ENCODE data around the gene TIMM22. TPM values are rescaled to one million over a fixed set of nuclear protein-coding genes. Genes with fewer than 3 reads are reported as not detected.
A peak's percentile ranks its signal among the peaks of the same experiment; 100 is the strongest.

Gene TIMM22
- total and polyA plus RNA-seq, 3 donors from 2014 or later, result 18.2 to 19.1 (median 18.3) TPM

DNA sequence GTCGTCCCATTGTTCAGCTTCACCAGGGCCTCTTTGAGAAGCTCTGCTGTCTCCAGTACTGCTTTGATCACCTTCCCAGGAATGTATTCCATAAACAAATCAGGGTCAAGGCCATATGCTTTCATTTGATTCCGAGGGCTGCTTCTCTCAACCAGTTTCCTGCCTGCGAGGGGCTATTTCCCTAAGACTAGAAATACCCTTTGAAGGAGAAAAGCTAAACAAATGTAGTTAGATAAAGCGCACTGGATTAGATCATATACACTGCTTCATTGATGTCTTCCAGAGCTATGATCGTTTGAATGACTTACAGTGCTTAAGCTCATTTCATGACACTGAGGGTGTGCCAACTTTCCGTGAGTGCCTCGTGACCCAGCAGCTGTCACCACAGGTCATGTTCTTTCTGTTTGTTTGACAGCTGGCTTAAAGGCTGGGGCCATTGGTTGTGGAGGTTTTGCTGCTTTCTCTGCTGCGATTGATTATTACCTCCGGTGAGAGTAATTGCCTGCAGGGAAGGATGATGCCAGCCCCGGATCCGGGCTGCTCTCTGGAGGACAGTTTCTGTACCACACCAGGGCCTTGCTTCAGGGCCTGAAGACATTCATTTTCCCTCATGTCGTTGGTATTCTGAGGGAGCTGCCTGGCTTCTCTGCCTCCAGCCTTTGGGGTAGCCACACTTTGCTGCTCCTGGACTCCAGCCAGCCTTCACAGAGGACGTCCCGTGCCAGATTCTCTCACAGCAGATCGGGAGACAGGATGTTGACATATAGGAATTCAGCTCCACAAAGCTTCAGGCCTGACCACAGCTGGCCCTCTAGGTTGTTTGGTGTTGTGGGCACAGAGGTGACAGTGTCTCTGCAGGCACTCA lies 3.9 kb downstream of the TIMM22 start:
- intact Hi-C loops (cut with DNase I; ENCODE audit: low total_unique reads), result no loop called here
- H3K36me3 ChIP-seq (ENCODE audit: low read depth, missing control alignments), result no peaks in the 10 kb centered on the region

DNA sequence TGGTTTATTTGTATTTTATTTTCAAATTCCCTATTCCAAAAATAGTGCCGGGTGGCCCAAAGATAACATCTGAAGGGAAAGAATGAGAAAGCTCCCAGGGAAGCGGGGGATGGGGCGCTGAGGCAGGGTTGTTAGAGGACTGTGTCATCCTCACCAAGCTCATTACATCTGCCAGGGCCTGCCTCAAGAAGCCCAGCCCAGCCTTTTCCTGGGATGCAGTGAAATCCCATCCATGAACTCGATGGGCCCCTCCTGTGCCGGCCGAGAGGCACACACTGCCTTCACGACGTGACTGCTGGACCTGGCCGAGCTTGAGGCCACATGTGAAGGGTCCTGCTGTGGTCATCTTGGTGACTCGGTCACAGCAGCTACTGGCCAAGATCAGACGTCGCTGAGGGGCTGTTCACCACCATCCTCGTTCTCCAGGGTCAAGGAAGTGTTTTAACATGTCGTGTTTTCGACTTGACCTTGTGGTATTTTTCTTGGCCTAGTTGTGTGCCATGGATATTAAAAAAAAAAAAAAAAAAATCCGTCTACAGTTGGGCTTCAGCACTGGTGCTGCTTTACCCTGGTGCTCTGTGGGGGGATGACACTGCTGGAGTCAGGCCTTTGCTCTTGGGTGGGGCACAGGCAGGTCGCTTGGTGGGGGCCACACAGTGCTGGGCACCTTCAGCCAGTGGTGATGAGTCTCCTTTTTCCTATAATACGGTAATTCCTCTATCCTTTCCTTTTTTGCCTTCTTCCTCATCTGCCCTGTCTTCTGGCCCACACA lies 4.9 kb downstream of the TIMM22 start:
- no peak for DNase-seq
- H3K27me3 ChIP-seq, result no peaks in the 10 kb centered on the region
- H3K4me3 ChIP-seq, result no peak overlapping the region
- peak overlapping the region in 1 of 2 donors; percentile 77 for H3K27ac ChIP-seq
- TF ChIP-seq POLR2A (IDR thresholded peaks at IDR 0.05), result no peak
- TF ChIP-seq, protein P1, sequence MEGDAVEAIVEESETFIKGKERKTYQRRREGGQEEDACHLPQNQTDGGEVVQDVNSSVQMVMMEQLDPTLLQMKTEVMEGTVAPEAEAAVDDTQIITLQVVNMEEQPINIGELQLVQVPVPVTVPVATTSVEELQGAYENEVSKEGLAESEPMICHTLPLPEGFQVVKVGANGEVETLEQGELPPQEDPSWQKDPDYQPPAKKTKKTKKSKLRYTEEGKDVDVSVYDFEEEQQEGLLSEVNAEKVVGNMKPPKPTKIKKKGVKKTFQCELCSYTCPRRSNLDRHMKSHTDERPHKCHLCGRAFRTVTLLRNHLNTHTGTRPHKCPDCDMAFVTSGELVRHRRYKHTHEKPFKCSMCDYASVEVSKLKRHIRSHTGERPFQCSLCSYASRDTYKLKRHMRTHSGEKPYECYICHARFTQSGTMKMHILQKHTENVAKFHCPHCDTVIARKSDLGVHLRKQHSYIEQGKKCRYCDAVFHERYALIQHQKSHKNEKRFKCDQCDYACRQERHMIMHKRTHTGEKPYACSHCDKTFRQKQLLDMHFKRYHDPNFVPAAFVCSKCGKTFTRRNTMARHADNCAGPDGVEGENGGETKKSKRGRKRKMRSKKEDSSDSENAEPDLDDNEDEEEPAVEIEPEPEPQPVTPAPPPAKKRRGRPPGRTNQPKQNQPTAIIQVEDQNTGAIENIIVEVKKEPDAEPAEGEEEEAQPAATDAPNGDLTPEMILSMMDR (IDR thresholded peaks at IDR 0.05), result no peak
- WGBS, 2 donors, result 56 to 63% methylated on average over 18 of the region's 18 CpGs
- H3K4me1 ChIP-seq, result peaks cover 45% of the 10 kb centered on the region
- intact Hi-C loops (cut with DNase I; ENCODE audit: low total_unique reads), result no loop called here
- no peaks in the 10 kb centered on the region for H3K9me3 ChIP-seq
- H3K36me3 ChIP-seq (ENCODE audit: low read depth, missing control alignments), result no peaks in the 10 kb centered on the region

More for the DNA sequence above, 3.9 kb downstream of the TIMM22 start:
- 69 to 70% methylated on average over 15 of the region's 15 CpGs for WGBS, 2 donors
- H3K9me3 ChIP-seq, result no peaks in the 10 kb centered on the region
- TF ChIP-seq, protein P1 (IDR thresholded peaks at IDR 0.05), result no peak
- TF ChIP-seq POLR2A (IDR thresholded peaks at IDR 0.05), result no peak
- no peak overlapping the region for H3K4me3 ChIP-seq
- H3K27me3 ChIP-seq, result no peaks in the 10 kb centered on the region
- no peak for DNase-seq
- peaks cover 39% of the 10 kb centered on the region for H3K4me1 ChIP-seq
- H3K27ac ChIP-seq, result peak overlapping the region in 1 of 2 donors; percentile 50

DNA sequence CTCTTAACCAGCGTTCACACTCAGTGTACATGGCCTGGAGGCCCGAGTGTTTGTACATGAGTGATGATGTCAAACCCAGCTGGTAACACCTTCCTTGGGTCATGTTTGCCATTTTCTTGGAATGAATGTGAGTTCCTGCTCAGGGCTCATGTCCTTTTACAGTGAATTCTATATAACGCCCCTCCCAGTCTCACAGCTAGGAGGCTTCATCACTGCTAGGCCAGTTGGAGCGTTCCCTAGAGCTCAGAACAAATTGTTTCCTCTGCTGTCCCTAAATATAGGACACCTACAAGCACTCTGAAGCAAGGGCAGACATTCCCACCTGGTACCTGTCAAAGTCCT lies 5.5 kb downstream of the TIMM22 start:
- intact Hi-C loops (cut with DNase I; ENCODE audit: low total_unique reads), result no loop called here
- 80 to 81% methylated on average over 4 of the region's 4 CpGs for WGBS, 2 donors
- no peaks in the 10 kb centered on the region for H3K27me3 ChIP-seq
- no peaks in the 10 kb centered on the region for H3K9me3 ChIP-seq
- H3K36me3 ChIP-seq (ENCODE audit: low read depth, missing control alignments), result no peaks in the 10 kb centered on the region
- no peak for DNase-seq
- peak overlapping the region in 1 of 2 donors; percentile 77 for H3K27ac ChIP-seq
- H3K4me3 ChIP-seq, result no peak overlapping the region
- H3K4me1 ChIP-seq, result peaks cover 45% of the 10 kb centered on the region
- TF ChIP-seq, protein P1 (IDR thresholded peaks at IDR 0.05), result no peak
- no peak for TF ChIP-seq POLR2A (IDR thresholded peaks at IDR 0.05)

DNA sequence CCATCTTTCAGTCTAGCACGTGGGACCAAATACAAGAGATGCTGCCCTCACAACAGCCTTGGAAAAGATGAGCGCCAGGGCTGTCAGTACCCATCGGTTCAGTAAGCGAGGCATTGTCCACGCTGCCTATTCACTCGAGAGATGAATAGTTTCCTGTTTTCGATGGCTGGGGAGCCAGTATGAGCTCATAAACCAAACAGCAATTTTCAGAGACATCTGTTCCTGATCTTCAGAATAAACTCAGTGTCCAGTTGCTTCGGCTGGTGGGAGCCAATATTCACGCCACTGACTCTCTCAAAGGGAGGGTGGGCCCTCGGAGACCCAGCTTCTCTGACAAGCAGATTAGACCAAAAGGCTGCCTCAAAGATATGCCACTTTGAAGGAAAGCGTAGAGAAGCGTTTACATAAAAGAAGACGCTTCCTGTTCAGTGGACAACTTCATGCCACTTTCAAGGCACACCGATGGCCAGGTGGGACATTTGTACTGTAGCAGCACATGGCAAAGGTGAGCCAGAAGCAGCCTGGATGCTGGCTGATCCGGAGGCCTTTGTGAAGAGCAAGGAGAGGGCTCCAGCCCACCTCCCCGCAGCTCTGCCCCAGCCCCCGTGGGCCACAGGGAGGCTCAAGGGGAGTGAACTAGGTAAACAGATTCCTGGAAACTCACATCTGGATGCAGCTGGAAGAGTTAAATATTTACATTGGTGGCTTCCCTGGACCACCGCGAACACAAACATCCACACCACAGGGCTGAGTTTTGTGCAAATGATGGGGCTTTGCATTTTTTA lies 6.0 kb downstream of the TIMM22 start:
- peaks cover 46% of the 10 kb centered on the region for H3K4me1 ChIP-seq
- H3K27me3 ChIP-seq, result no peaks in the 10 kb centered on the region
- intact Hi-C loops (cut with DNase I; ENCODE audit: low total_unique reads), result no loop called here
- peak overlapping the region in 1 of 2 donors; percentile 77 for H3K27ac ChIP-seq
- no peaks in the 10 kb centered on the region for H3K9me3 ChIP-seq
- H3K4me3 ChIP-seq, result no peak overlapping the region
- 74 to 75% methylated on average over 19 of the region's 19 CpGs for WGBS, 2 donors
- TF ChIP-seq POLR2A (IDR thresholded peaks at IDR 0.05), result no peak
- TF ChIP-seq, protein P1 (IDR thresholded peaks at IDR 0.05), result no peak
- H3K36me3 ChIP-seq (ENCODE audit: low read depth, missing control alignments), result no peaks in the 10 kb centered on the region
- DNase-seq, result no peak
